Activated naive CD8-positive, alpha-beta T cell treated with anti-CD3 and anti-CD28 coated beads, Interleukin-2, amount 50 U/mL, for 24 hours (primary cell): Measurements from ENCODE around the gene SNRPD3.

Experiments
- ATAC-seq: fragments of 150-1000 bp; cut with Tn5 transposase; one replicate; pipeline ENCODE4 v1.10.0; 2021
- DNase-seq: peaks from one replicate; pipeline ENCODE4 v3.0.0; 2021
- H3K27ac Mint-ChIP-seq: one replicate; pipeline ENCODE4 v1.8.0; 2021; ENCODE audit warnings: mild to moderate bottlenecking, mixed read lengths
- H3K27me3 Mint-ChIP-seq: one replicate; pipeline ENCODE4 v1.8.0; 2021; ENCODE audit warnings: mixed read lengths
- H3K36me3 Mint-ChIP-seq: one replicate; pipeline ENCODE4 v1.8.0; 2021; ENCODE audit warnings: low read depth, mixed read lengths
- H3K4me1 Mint-ChIP-seq: one replicate; pipeline ENCODE4 v1.8.0; 2021; ENCODE audit warnings: mixed read lengths
- H3K4me3 Mint-ChIP-seq: one replicate; pipeline ENCODE4 v1.8.0; 2021; ENCODE audit warnings: mild to moderate bottlenecking, moderate library complexity, mixed read lengths
- H3K9me3 Mint-ChIP-seq: one replicate; pipeline ENCODE4 v1.8.0; 2021; ENCODE audit warnings: mixed read lengths

SNRPD3 gene

GRCh38 chr22:24555165-24556039 is at the start of gene SNRPD3:
Gene SNRPD3, plus strand, starts transcription at chr22:24555999. Its CDS starts 1,676 bp downstream, at chr22:24557675.
- peak within 1 kb of the TSS; percentile 99 for H3K4me3 Mint-ChIP-seq
- peaks cover 64% of the 10 kb centered on the region for H3K4me1 Mint-ChIP-seq
- DNase-seq (peak; percentile 99), ATAC-seq (peak; percentile 88)
- H3K27ac Mint-ChIP-seq: peak within 1 kb of the TSS; percentile 99
- no peaks in the 10 kb centered on the region for H3K9me3 Mint-ChIP-seq
- H3K27me3 Mint-ChIP-seq: no peaks in the 10 kb centered on the region
- H3K36me3 Mint-ChIP-seq: peaks cover 41% of the 10 kb centered on the region

GRCh38 chr22:24506802-24507438 is 48.9 kb upstream of the SNRPD3 start:
- no peaks in the 10 kb centered on the region for H3K36me3 Mint-ChIP-seq
- no peak overlapping the region for H3K27ac Mint-ChIP-seq
- ATAC-seq: no peak
- no peaks in the 10 kb centered on the region for H3K9me3 Mint-ChIP-seq
- H3K27me3 Mint-ChIP-seq: peaks cover 3% of the 10 kb centered on the region
- H3K4me3 Mint-ChIP-seq: no peak overlapping the region
- H3K4me1 Mint-ChIP-seq: peaks cover 31% of the 10 kb centered on the region
- no peak for DNase-seq

- DNase-seq (no peak), ATAC-seq (no peak)
- no peak overlapping the region for H3K27ac Mint-ChIP-seq
- H3K27me3 Mint-ChIP-seq: peaks cover 1% of the 10 kb centered on the region
- no peaks in the 10 kb centered on the region for H3K9me3 Mint-ChIP-seq
- H3K4me1 Mint-ChIP-seq: peaks cover 33% of the 10 kb centered on the region
- H3K36me3 Mint-ChIP-seq: no peaks in the 10 kb centered on the region
- no peak overlapping the region for H3K4me3 Mint-ChIP-seq
Measured at GRCh38 chr22:24507716-24508115, 48.1 kb upstream of the SNRPD3 start.

- Mint-ChIP-seq H3K4me3 (no peak overlapping the region), H3K27ac (peak overlapping the region; percentile 63), H3K4me1 (peaks cover 31% of the 10 kb centered on the region), H3K36me3 (no peaks in the 10 kb centered on the region), H3K27me3 (no peaks in the 10 kb centered on the region), H3K9me3 (no peaks in the 10 kb centered on the region)
- ATAC-seq (peak; percentile 56), DNase-seq (no peak)
Measured at GRCh38 chr22:24510637-24511625, 44.9 kb upstream of the SNRPD3 start.

- Mint-ChIP-seq H3K27ac (no peak overlapping the region), H3K4me3 (no peak overlapping the region), H3K36me3 (no peaks in the 10 kb centered on the region), H3K4me1 (peaks cover 29% of the 10 kb centered on the region), H3K9me3 (no peaks in the 10 kb centered on the region), H3K27me3 (no peaks in the 10 kb centered on the region)
- ATAC-seq: no peak
- DNase-seq: no peak
Measured at GRCh38 chr22:24512043-24512442, 43.8 kb upstream of the SNRPD3 start.

GRCh38 chr22:24513378-24514240 is 42.2 kb upstream of the SNRPD3 start:
- H3K4me1 Mint-ChIP-seq: peaks cover 29% of the 10 kb centered on the region
- no peaks in the 10 kb centered on the region for H3K27me3 Mint-ChIP-seq
- H3K36me3 Mint-ChIP-seq: no peaks in the 10 kb centered on the region
- no peaks in the 10 kb centered on the region for H3K9me3 Mint-ChIP-seq
- ATAC-seq (no peak), DNase-seq (no peak)
- no peak overlapping the region for H3K4me3 Mint-ChIP-seq
- H3K27ac Mint-ChIP-seq: no peak overlapping the region

- Mint-ChIP-seq H3K27me3 (no peaks in the 10 kb centered on the region), H3K36me3 (no peaks in the 10 kb centered on the region), H3K4me1 (peaks cover 29% of the 10 kb centered on the region), H3K4me3 (no peak overlapping the region), H3K9me3 (no peaks in the 10 kb centered on the region), H3K27ac (no peak overlapping the region)
- DNase-seq: no peak
- no peak for ATAC-seq
Measured at GRCh38 chr22:24514241-24515026, 41.4 kb upstream of the SNRPD3 start.

- no peak overlapping the region for H3K4me3 Mint-ChIP-seq
- no peak overlapping the region for H3K27ac Mint-ChIP-seq
- no peaks in the 10 kb centered on the region for H3K9me3 Mint-ChIP-seq
- no peaks in the 10 kb centered on the region for H3K27me3 Mint-ChIP-seq
- H3K4me1 Mint-ChIP-seq: peaks cover 29% of the 10 kb centered on the region
- no peaks in the 10 kb centered on the region for H3K36me3 Mint-ChIP-seq
- ATAC-seq (no peak), DNase-seq (no peak)
Measured at GRCh38 chr22:24515027-24515338, 40.8 kb upstream of the SNRPD3 start.

- Mint-ChIP-seq H3K36me3 (no peaks in the 10 kb centered on the region), H3K4me3 (no peak overlapping the region), H3K27me3 (no peaks in the 10 kb centered on the region), H3K9me3 (no peaks in the 10 kb centered on the region), H3K27ac (no peak overlapping the region), H3K4me1 (peaks cover 19% of the 10 kb centered on the region)
- DNase-seq (no peak), ATAC-seq (no peak)
Measured at GRCh38 chr22:24516301-24516737, 39.5 kb upstream of the SNRPD3 start.

GRCh38 chr22:24517446-24517845 is 38.4 kb upstream of the SNRPD3 start:
- Mint-ChIP-seq H3K9me3 (no peaks in the 10 kb centered on the region), H3K36me3 (no peaks in the 10 kb centered on the region), H3K4me3 (no peak overlapping the region), H3K27me3 (peaks cover 2% of the 10 kb centered on the region), H3K4me1 (peaks cover 15% of the 10 kb centered on the region), H3K27ac (no peak overlapping the region)
- ATAC-seq: no peak
- DNase-seq: no peak

- DNase-seq (no peak), ATAC-seq (no peak)
- Mint-ChIP-seq H3K36me3 (no peaks in the 10 kb centered on the region), H3K27ac (no peak overlapping the region), H3K9me3 (no peaks in the 10 kb centered on the region), H3K27me3 (peaks cover 2% of the 10 kb centered on the region), H3K4me1 (peaks cover 11% of the 10 kb centered on the region), H3K4me3 (no peak overlapping the region)
Measured at GRCh38 chr22:24518228-24518627, 37.6 kb upstream of the SNRPD3 start.

- DNase-seq (no peak), ATAC-seq (no peak)
- Mint-ChIP-seq H3K27me3 (peaks cover 2% of the 10 kb centered on the region), H3K4me1 (peaks cover 10% of the 10 kb centered on the region), H3K36me3 (no peaks in the 10 kb centered on the region), H3K4me3 (no peak overlapping the region), H3K9me3 (no peaks in the 10 kb centered on the region), H3K27ac (no peak overlapping the region)
Measured at GRCh38 chr22:24518771-24519485, 36.9 kb upstream of the SNRPD3 start.

GRCh38 chr22:24519496-24519895 is 36.3 kb upstream of the SNRPD3 start:
- Mint-ChIP-seq H3K4me3 (no peak overlapping the region), H3K9me3 (no peaks in the 10 kb centered on the region)
- no peak for ATAC-seq

More at GRCh38 chr22:24519496-24519895, 36.3 kb upstream of the SNRPD3 start:
- Mint-ChIP-seq H3K27ac (no peak overlapping the region), H3K27me3 (peaks cover 2% of the 10 kb centered on the region), H3K4me1 (peaks cover 10% of the 10 kb centered on the region), H3K36me3 (no peaks in the 10 kb centered on the region)
- DNase-seq: no peak
